HepG2 (cell line): ENCODE data around the gene YAP1. TPM values are rescaled to one million over a fixed set of nuclear protein-coding genes. Genes with fewer than 3 reads are reported as not detected.

Experiments
- ATAC-seq: fragments of 200-7000 bp; cut with Tn5 transposase; 3 replicates; pipeline ENCODE4 v1.9.1; 2020; ENCODE audit warnings: mild to moderate bottlenecking, moderate library complexity
- BruUV-seq: library from RNA; stranded (reverse); fragments of 400-500 nt; replicated peaks from 2 replicates; lab custom pipeline; 2021; lab: Mats Ljungman, UMichigan
- CTCF ChIA-PET: fragments of 300-600 bp; formaldehyde crosslinking; extraction: SDS; loops from one replicate; lab custom pipeline; 2021; ENCODE audit warnings: low total read pairs, inconsistent platforms, low intra/inter-chr PET ratio; lab: Yijun Ruan, JAX
- POLR2A ChIA-PET: fragments of 350-600 bp; sonication (Branson Sonifier 250); formaldehyde crosslinking; loops from one replicate; lab custom pipeline; 2020; ENCODE audit warnings: antibody characterized with exemption, inconsistent platforms; lab: Yijun Ruan, JAX
- DNase-seq: peaks from one replicate; pipeline ENCODE4 v3.0.0-alpha.2; 2015; ENCODE audit warnings: low spot score
- FAIRE-seq: peaks from 3 replicates; lab custom pipeline; 2011; peaks lifted over from hg19 to GRCh38; lab: Jason Lieb, UNC
- H2AFZ ChIP-seq: one replicate; pipeline ENCODE4 v1.6.1; 2011; ENCODE audit warnings: low read length, inconsistent platforms
- H3K27ac ChIP-seq: fragments of 300-600 bp; 3 replicates; pipeline ENCODE4 v1.8.0; 2011; ENCODE audit warnings: mixed run types, mild to moderate bottlenecking, mixed read lengths, low read length, inconsistent platforms; ENCODE audit not compliant: insufficient read depth; ENCODE audit errors: extremely low read length
- H3K27me3 ChIP-seq, 2 experiments: fragments of 200-600 bp in 1 of 2; 2 replicates in 1 of 2; 3 replicates in 1 of 2; pipeline versions ENCODE4 v1.6.0 to v1.8.0; 2011; ENCODE audit warnings: low read length in 2 of 2, mild to moderate bottlenecking in 2 of 2, moderate library complexity in 2 of 2, inconsistent platforms in 1 of 2; ENCODE audit not compliant: insufficient read depth in 2 of 2, control insufficient read depth in 1 of 2
- H3K36me3 ChIP-seq, 2 experiments: fragments of 200-600 bp in 1 of 2; replicated peaks in 1 of 2; 2 replicates in 1 of 2; 3 replicates in 1 of 2; pipeline versions ENCODE4 v1.5.1 to v1.8.0; 2011; ENCODE audit warnings: low read length in 2 of 2, inconsistent platforms in 1 of 2; ENCODE audit not compliant: insufficient read depth in 2 of 2, control insufficient read depth in 1 of 2
- H3K4me1 ChIP-seq: 2 replicates; pipeline ENCODE4 v1.5.1; 2012; ENCODE audit warnings: low read length, inconsistent platforms; ENCODE audit not compliant: insufficient read depth
- H3K4me2 ChIP-seq: 2 replicates; pipeline ENCODE4 v1.6.0; 2011; ENCODE audit warnings: low read depth, low read length, inconsistent platforms
- H3K4me3 ChIP-seq, 3 experiments: fragments of 200-600 bp in 1 of 3; sonication (generic), shearing (Covaris generic) in 1 of 3; replicated peaks in 1 of 3; 2 replicates each; pipeline ENCODE4 v1.5.1; 2011 to 2016; ENCODE audit warnings: low read length in 3 of 3, inconsistent platforms in 2 of 3, low read depth in 2 of 3, mild to moderate bottlenecking in 2 of 3, control low read depth in 1 of 3, mixed read lengths in 1 of 3; ENCODE audit not compliant: insufficient read depth in 1 of 3
- H3K79me2 ChIP-seq: one replicate; pipeline ENCODE4 v1.6.1; 2011; ENCODE audit warnings: low read length, inconsistent platforms; ENCODE audit not compliant: insufficient read depth
- H3K9ac ChIP-seq: 2 replicates; pipeline ENCODE4 v1.6.0; 2011; ENCODE audit warnings: mild to moderate bottlenecking, low read depth, low read length, inconsistent platforms; ENCODE audit not compliant: insufficient read depth
- H3K9me3 ChIP-seq: 2 replicates; pipeline ENCODE4 v1.5.1; 2012; ENCODE audit warnings: mild to moderate bottlenecking, low read length
- H4K20me1 ChIP-seq: 2 replicates; pipeline ENCODE4 v1.6.0; 2011; ENCODE audit warnings: inconsistent platforms, mild to moderate bottlenecking, low read length, moderate library complexity; ENCODE audit not compliant: insufficient read depth
- BCL6 ChIP-seq: IDR thresholded peaks from 2 replicates; pipeline ENCODE4 v1.6.1; 2016; ENCODE audit warnings: missing genetic modification reagents, missing compliant biosample characterization
- CHD4 ChIP-seq: fragments of 200-600 bp; sonication (generic); IDR thresholded peaks from 2 replicates; pipeline ENCODE4 v1.7.0; 2017; ENCODE audit warnings: mild to moderate bottlenecking, low read length, borderline replicate concordance
- RBM22 ChIP-seq: fragments of 200-400 bp; formaldehyde crosslinking; optimal IDR thresholded peaks from 2 replicates; pipeline ENCODE3; 2017; ENCODE audit warnings: mild to moderate bottlenecking, low read length, moderate library complexity
- ZNF331 ChIP-seq: sonication (generic); formaldehyde crosslinking; IDR thresholded peaks from 2 replicates; pipeline ENCODE4 v1.4.0; 2020; ENCODE audit warnings: missing genetic modification reagents
- WGBS: methylation state at CpG from one replicate; pipeline ENCODE4 v1.1.6; 2017; ENCODE audit warnings: low lambda C conversion rate; 5-methylcytosine and 5-hydroxymethylcytosine counted together
- in situ Hi-C: cut with HindIII; loops from 2 replicates; pipeline ENCODE4 v1.10.0; 2017; ENCODE audit warnings: low pct_unique_long_range_greater_than_20kb; ENCODE audit not compliant: extremely low pct_ligation_motif_present
- intact Hi-C: fragments of 100-400 bp; cut with micrococcal nuclease; formaldehyde crosslinking; loops from one replicate; pipeline ENCODE4 v1.10.0; 2022; ENCODE audit not compliant: unreplicated experiment
- polyA plus RNA-seq, 8 experiments: library from polyadenylated mRNA; depleted of rRNA in 3 of 8; stranded (reverse) in 7 of 8; unstranded in 1 of 8; fragments of >200 nt; fragmentation: Illumina TruSeq in 4 of 8; extraction: Trizol in 4 of 8; gene quantifications; 2 replicates each; pipeline versions ENCODE4 v1.2.1 to v1.2.3, GENCODE V29; 2011 to 2016; ENCODE audit warnings: low read depth in 4 of 8, missing spikeins in 1 of 8, mixed read lengths in 1 of 8; ENCODE audit not compliant: insufficient read depth in 1 of 8
- total RNA-seq, 5 experiments: library from RNA; depleted of rRNA; stranded (reverse); fragments of >200 nt; fragmentation: Illumina TruSeq; extraction: Trizol; gene quantifications; 2 replicates each; pipeline ENCODE4 v1.2.3, GENCODE V29; 2016; ENCODE audit warnings: low read depth in 1 of 5
- TF ChIP-seq, protein P1 (sequence below): sonication (generic); formaldehyde crosslinking; IDR thresholded peaks from 2 replicates; pipeline ENCODE4 v1.5.1; 2020; ENCODE audit warnings: missing genetic modification reagents, mild to moderate bottlenecking, borderline replicate concordance

The YAP1 gene
- total and polyA plus RNA-seq, 2 of the 13 experiments (the other 11 are each of a cell fraction or from before 2014, with no cell fraction given): 59.5 to 91.0 TPM

DNA sequence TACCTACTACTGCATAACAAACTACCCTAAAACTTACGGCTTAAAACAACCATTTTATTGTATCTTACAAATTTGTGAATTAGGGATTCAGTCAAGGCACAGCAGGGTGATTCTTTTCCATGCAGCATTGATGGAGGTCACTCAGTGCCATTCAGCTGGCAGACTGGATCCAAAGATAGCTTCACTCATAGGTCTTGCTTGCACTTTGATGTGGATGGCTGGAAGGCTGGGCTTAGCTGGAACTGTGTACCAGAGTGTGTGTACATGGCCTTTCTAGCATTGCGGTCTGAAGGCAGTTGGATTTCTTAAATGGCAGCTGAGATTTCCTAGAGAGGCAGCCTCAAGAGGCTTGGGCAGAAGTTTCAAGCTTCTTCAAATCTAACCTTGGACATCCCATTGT lies 25.0 kb downstream of the YAP1 start:
- intact Hi-C loops (no loop called here), in situ Hi-C loops (no loop called here)
- ChIA-PET CTCF (no interaction called here), POLR2A (no interaction called here)
- FAIRE-seq: no peak
- H3K9ac ChIP-seq: no peak overlapping the region
- DNase-seq: no peak
- no peak overlapping the region for H2AFZ ChIP-seq
- H3K4me1 ChIP-seq: peaks cover 24% of the 10 kb centered on the region
- ATAC-seq: no peak
- BruUV-seq: no TSS peak
- no peaks in the 10 kb centered on the region for H3K9me3 ChIP-seq
- H3K4me3 ChIP-seq: no peak overlapping the region
- peaks cover 16% of the 10 kb centered on the region for H4K20me1 ChIP-seq
- H3K27me3 ChIP-seq: no peaks in the 10 kb centered on the region
- no peak overlapping the region for H3K4me2 ChIP-seq
- H3K79me2 ChIP-seq: peaks cover 99% of the 10 kb centered on the region
- 0 out of 2 replicates have a peak, but pooled peaks have one; percentile 10 for TF ChIP-seq BCL6 (CRISPR knock-in tag)
- peak; percentile 87 for TF ChIP-seq RBM22
- no peak for TF ChIP-seq CHD4
- H3K27ac ChIP-seq: no peak overlapping the region
- WGBS: 91% methylated on average over 2 of the region's 2 CpGs
- H3K36me3 ChIP-seq: peaks cover 9 to 49% of the 10 kb centered on the region in 2 experiments; a peak in 4 of 5 replicates

DNA sequence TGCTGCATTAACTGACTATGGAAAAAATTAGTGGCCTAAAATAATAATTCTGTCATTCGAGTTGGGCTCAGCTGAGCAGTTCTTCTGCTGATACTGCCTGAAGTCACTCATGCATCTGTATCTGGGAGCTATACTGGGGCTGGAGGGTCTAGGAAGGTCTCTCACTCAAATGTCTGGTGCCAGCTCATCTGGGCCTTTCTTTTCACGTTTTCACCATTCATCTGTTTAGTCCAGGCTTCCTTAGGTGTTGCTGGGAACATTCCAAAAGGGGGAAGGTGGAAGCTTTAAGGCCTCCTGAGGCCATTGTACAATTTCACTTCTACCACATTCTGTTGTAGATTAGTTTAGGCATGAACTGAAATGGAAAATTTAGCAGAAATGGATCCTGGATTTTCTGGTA lies 28.0 kb downstream of the YAP1 start:
- no TSS peak for BruUV-seq
- TF ChIP-seq, protein P1, sequence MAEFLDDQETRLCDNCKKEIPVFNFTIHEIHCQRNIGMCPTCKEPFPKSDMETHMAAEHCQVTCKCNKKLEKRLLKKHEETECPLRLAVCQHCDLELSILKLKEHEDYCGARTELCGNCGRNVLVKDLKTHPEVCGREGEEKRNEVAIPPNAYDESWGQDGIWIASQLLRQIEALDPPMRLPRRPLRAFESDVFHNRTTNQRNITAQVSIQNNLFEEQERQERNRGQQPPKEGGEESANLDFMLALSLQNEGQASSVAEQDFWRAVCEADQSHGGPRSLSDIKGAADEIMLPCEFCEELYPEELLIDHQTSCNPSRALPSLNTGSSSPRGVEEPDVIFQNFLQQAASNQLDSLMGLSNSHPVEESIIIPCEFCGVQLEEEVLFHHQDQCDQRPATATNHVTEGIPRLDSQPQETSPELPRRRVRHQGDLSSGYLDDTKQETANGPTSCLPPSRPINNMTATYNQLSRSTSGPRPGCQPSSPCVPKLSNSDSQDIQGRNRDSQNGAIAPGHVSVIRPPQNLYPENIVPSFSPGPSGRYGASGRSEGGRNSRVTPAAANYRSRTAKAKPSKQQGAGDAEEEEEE: no peak
- TF ChIP-seq ZNF331 (CRISPR knock-in tag): peak; percentile 99
- Histone ChIP-seq H3K4me3 (no peak overlapping the region), H4K20me1 (peaks cover 21% of the 10 kb centered on the region), H3K27me3 (no peaks in the 10 kb centered on the region), H3K4me2 (peak overlapping the region; percentile 14; the same call in 1 of the 2 replicates), H3K9ac (no peak overlapping the region), H3K36me3 (peaks cover 2 to 48% of the 10 kb centered on the region in 2 experiments), H3K4me1 (peaks cover 42% of the 10 kb centered on the region), H3K27ac (peak overlapping the region; percentile 17), H3K79me2 (peaks cover 97% of the 10 kb centered on the region), H3K9me3 (no peaks in the 10 kb centered on the region), H2AFZ (no peak overlapping the region)
- intact Hi-C loops (no loop called here), in situ Hi-C loops (no loop called here)
- ChIA-PET POLR2A (no interaction called here), CTCF (no interaction called here)
- no peak for FAIRE-seq
- no peak for ATAC-seq
- 100% methylated on average over 2 of the region's 2 CpGs for WGBS
- DNase-seq: no peak
